HFF-Myc (cell line): ENCODE data around the gene TBC1D22A.

Source experiments
- DNase-seq: peaks from one replicate; pipeline ENCODE4 v3.0.0-alpha.2; 2011; ENCODE audit warnings: low read depth; ENCODE audit errors: extremely low read depth
- H3K4me3 ChIP-seq: replicated peaks from 2 replicates; pipeline ENCODE4 v1.5.1; 2011; ENCODE audit warnings: low read depth, mild to moderate bottlenecking, control low read depth, low read length
- TF ChIP-seq, protein P1 (sequence below): IDR thresholded peaks from 2 replicates; pipeline ENCODE4 v1.5.1; 2012; ENCODE audit warnings: mild to moderate bottlenecking, low read depth, low read length, control low read depth; ENCODE audit errors: missing control alignments

The TBC1D22A gene

DNA sequence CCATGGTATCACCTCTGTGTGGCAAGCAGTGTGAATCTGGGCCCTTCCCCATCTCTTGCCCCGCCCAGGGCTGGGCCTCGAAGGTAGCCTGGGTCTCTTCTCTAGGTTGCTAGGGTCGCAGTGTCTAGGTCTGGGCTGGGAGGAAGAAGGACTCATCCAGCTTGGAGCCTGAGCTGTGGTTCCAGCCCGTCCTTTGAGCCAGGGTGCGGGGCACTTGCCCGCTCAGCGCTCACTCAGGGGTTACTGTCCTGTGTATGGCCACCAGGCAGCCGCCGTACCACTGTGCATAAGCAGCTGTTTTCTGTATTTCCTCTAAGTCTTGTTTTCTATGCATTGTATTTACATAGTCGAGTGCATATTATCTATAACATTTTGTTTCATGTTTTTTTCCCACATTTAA lies 160.9 kb downstream of the TBC1D22A start:
- TF ChIP-seq, protein P1, sequence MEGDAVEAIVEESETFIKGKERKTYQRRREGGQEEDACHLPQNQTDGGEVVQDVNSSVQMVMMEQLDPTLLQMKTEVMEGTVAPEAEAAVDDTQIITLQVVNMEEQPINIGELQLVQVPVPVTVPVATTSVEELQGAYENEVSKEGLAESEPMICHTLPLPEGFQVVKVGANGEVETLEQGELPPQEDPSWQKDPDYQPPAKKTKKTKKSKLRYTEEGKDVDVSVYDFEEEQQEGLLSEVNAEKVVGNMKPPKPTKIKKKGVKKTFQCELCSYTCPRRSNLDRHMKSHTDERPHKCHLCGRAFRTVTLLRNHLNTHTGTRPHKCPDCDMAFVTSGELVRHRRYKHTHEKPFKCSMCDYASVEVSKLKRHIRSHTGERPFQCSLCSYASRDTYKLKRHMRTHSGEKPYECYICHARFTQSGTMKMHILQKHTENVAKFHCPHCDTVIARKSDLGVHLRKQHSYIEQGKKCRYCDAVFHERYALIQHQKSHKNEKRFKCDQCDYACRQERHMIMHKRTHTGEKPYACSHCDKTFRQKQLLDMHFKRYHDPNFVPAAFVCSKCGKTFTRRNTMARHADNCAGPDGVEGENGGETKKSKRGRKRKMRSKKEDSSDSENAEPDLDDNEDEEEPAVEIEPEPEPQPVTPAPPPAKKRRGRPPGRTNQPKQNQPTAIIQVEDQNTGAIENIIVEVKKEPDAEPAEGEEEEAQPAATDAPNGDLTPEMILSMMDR = no peak
- H3K4me3 ChIP-seq = no peak overlapping the region
- no peak for DNase-seq

DNA sequence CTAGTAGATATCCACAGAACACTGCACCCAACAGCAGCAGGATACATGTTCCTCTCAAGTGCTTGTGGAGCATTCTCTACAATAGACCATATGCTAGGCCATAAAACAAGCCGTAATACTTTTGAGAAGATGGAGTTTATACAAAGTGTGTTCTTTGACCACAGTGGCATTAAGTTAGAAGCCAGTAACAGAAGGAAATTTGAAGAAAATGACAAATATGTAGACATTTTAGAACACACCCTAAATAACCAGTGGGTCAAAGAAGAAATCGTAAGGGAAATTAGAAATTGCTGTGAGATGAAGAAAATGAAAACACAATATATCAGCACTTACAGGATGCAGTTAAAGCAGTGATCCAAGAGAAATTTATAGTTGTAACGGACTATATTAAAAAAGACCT lies 163.4 kb downstream of the TBC1D22A start:
- DNase-seq = no peak
- TF ChIP-seq, protein P1 = no peak
- no peak overlapping the region for H3K4me3 ChIP-seq

DNA sequence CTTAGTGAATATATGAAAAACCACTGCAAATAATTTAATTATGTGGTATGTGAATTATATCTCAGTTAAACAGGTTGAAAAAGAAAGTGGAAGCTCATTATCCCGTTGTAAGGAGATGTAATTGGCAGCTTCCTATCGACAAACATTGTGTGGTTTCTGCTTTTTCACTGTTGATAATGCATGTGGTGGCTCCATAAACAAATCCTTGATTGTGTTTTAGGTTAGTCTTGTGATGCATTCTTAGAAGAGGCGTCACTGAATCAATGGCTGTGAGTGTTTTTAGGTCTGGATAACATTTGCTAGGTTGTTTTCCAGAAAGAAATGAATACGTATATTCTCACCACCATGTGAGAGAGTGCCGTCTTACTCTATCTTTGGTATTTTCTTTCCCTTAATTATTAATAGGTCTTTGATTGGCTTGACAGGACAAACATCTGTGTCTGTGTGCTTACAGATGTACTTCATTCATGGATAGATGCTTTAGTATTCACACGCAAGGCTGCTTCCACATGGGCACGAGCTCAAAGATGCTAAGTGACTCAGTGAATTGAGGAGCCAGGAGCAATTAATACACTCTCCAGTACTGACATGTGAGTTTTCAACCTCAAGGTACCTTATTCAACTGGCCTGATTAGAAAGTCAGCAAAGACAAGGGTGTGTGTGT lies 166.7 kb downstream of the TBC1D22A start:
- TF ChIP-seq, protein P1 = no peak
- H3K4me3 ChIP-seq = no peak overlapping the region
- DNase-seq = no peak

DNA sequence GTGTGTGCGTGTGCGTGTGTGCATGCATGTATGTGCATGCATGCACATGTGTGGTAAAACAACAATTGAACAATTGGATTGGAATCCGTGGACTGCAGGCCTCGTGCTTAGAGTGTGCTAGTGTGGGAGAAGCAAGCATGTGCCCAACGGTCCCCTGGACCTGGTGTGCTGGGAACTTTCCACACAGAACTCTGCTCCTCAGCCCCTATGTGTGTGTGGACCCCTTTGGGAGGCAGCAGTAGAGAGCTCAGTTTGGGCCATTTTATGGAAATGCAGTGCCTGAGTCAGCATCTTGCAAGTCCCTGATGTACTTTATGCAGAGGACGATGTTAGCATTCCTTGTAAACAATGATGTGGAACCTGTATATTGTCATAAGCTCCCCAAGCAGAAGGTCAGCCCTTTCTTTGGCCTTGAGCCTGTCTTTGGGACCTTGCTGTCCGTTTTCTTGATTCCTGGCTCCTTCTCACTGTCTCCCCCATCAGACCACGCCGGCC lies 167.3 kb downstream of the TBC1D22A start:
- no peak for DNase-seq
- H3K4me3 ChIP-seq = no peak overlapping the region
- TF ChIP-seq, protein P1 = no peak

DNA sequence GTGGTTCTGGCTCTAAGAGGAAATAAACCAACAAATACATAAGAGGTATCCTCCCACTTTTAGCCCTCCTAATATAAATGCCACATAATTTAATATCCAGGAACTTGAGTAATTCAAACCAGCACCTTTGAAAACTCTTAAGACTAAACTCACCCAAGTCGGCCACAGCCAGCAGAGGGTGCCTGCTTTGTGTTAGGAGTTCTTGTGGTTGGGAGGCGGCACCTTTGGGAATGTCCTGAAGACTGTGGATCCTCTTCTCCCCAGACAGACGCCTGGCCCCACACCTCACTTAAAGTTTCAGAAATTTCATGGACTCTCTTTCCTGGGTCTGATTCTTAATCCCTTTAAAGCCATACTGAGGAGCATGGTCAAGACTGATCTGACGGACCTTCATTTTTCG lies 169.0 kb downstream of the TBC1D22A start:
- no peak overlapping the region for H3K4me3 ChIP-seq
- TF ChIP-seq, protein P1 = peak; percentile 21
- DNase-seq = peak; percentile 5

DNA sequence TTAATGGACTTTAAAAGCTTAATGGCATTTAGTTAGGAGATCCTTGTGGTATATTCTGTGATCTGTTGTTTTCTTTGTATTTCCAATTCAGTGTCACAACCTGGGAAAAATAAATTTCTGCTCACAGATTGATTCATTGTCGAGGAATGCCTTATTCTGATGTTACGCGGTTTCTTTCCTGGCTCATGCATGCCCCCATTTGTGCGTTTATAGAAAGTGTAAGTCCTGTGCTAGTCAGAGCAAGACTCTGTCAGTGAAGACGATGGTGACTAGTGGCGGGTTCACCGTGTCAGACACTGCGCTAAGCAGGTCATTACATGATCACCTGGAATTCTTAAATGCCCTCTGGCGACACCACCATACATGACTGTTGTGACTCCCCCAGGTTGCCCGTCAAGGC lies 169.4 kb downstream of the TBC1D22A start:
- no peak for DNase-seq
- H3K4me3 ChIP-seq = no peak overlapping the region
- TF ChIP-seq, protein P1 = no peak
